SK-N-SH treated with all-trans-retinoic acid at 6 μM for 48 hours (cell line): Measurements from ENCODE around the gene KIAA0825.

Experiments
- CSDC2 ChIP-seq: fragments of 250-450 bp; sonication (Bioruptor Pico); IDR thresholded peaks from 2 replicates; pipeline ENCODE4 v1.5.0; 2020; ENCODE audit warnings: mild to moderate bottlenecking, moderate library complexity
- PATZ1 ChIP-seq: fragments of 250-450 bp; sonication (Bioruptor Pico); IDR thresholded peaks from 2 replicates; pipeline ENCODE4 v1.8.0; 2020; ENCODE audit warnings: mild to moderate bottlenecking, moderate library complexity, borderline replicate concordance
- ZNF565 ChIP-seq: fragments of 450-650 bp; formaldehyde crosslinking; conservative IDR thresholded peaks from 2 replicates; pipeline ENCODE4 v1.5.0; 2020; ENCODE audit warnings: low read depth, mild to moderate bottlenecking, moderate library complexity

GRCh38 chr5:94396687-94397086 is 221.7 kb downstream of the KIAA0825 start:
- TF ChIP-seq ZNF565 (no peak), CSDC2 (no peak), PATZ1 (no peak)
